Activated CD4-positive, alpha-beta memory T cell treated with anti-CD3 and anti-CD28 coated beads for 36 hours (primary cell): Measurements from ENCODE around the gene CABLES2. TPM values are rescaled to one million over a fixed set of nuclear protein-coding genes. Genes with fewer than 3 reads are reported as not detected.

ENCODE experiments used
- CTCF ChIA-PET: fragments of 350-600 bp; sonication (Branson Sonifier 250); formaldehyde crosslinking; loops from one replicate; lab custom pipeline; 2021; ENCODE audit warnings: antibody characterized with exemption, inconsistent platforms; lab: Charles Lee
- POLR2A ChIA-PET: fragments of 350-600 bp; sonication (Branson Sonifier 250); formaldehyde crosslinking; loops from one replicate; lab custom pipeline; 2021; ENCODE audit warnings: antibody characterized with exemption; lab: Charles Lee
- DNase-seq: peaks from one replicate; pipeline ENCODE4 v3.0.0-alpha.2; 2020
- H3K27ac Mint-ChIP-seq: one replicate; pipeline ENCODE4 v1.8.0; 2021; ENCODE audit warnings: mixed read lengths
- H3K27me3 Mint-ChIP-seq: one replicate; pipeline ENCODE4 v1.8.0; 2021; ENCODE audit warnings: mixed read lengths
- H3K36me3 Mint-ChIP-seq: one replicate; pipeline ENCODE4 v1.8.0; 2021; ENCODE audit warnings: mixed read lengths
- H3K4me1 Mint-ChIP-seq: one replicate; pipeline ENCODE4 v1.8.0; 2021; ENCODE audit warnings: low read depth, mixed read lengths
- H3K4me3 Mint-ChIP-seq: one replicate; pipeline ENCODE4 v1.8.0; 2021; ENCODE audit warnings: mild to moderate bottlenecking, mixed read lengths
- H3K9me3 Mint-ChIP-seq: one replicate; pipeline ENCODE4 v1.8.0; 2021; ENCODE audit warnings: mixed read lengths
- intact Hi-C: fragments of 100-400 bp; cut with micrococcal nuclease; formaldehyde crosslinking; loops from one replicate; pipeline ENCODE4 v1.15.1; 2023
- total RNA-seq, 2 experiments: library from RNA; stranded (reverse); gene quantifications; one replicate each; pipeline ENCODE4 v1.2.3, GENCODE V29; 2021

The CABLES2 gene
- total RNA-seq, 2 experiments from 2014 or later, result 7.8 to 8.2 TPM

- peaks cover 12% of the 10 kb centered on the region for H3K36me3 Mint-ChIP-seq
- ChIA-PET CTCF (no interaction called here), POLR2A (no interaction called here)
- H3K4me3 Mint-ChIP-seq, result no peak overlapping the region
- no peaks in the 10 kb centered on the region for H3K4me1 Mint-ChIP-seq
- no peaks in the 10 kb centered on the region for H3K27me3 Mint-ChIP-seq
- intact Hi-C loops, result no loop called here
- H3K9me3 Mint-ChIP-seq, result no peaks in the 10 kb centered on the region
- DNase-seq, result no peak
- H3K27ac Mint-ChIP-seq, result no peak overlapping the region
These were observed 11.5 kb downstream of the CABLES2 start for GRCh38 chr20:62395311-62396242.

DNA sequence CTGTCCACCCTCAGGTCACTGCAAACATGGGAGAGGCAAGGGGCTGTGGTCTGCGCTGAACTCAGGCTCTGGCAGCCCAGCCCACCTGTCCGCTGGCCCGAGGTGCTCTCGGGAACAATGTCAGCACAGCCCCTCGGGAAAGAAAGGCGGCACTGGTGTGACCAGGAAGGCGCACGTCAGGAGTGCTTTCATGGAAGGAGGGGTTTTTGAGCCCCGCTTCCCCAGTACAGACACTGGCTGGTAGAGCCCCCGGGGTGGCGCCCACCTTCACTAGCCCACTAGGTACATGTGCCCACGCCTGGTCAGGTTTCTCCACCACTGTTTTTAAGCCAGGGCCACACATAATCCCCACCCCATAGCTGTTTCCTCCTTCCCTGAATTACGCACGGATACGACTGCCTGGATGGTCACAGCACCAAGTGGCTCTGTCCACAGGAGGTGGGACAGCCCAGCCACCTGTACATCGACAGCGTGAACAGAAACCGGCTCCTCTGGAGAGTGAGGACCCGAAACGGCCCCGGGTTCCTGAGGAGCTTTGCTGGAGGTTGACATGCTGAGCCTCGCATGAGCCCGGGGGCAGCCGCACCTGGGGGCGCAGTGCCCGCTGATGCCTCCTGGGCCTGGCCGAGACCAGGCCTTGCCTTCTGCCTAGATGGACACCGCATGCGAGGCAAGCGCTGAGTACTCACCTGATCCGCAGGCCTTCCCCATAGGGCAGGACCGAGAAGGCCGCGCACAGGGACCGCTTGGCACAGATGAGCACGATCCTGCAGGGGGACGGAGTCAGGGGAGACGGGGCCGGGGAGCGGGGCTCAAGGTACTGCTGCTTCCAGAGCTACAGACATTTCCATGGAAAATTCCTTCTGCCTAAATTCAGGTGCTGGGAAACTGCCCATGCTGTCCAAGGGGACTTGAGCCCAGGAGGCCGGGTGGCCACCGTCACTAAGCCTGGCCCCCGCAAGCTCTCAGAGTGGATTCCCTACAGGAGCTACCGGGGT lies 12.5 kb downstream of the CABLES2 start:
- Mint-ChIP-seq H3K4me1 (no peaks in the 10 kb centered on the region), H3K9me3 (no peaks in the 10 kb centered on the region), H3K4me3 (no peak overlapping the region), H3K27ac (no peak overlapping the region), H3K27me3 (no peaks in the 10 kb centered on the region), H3K36me3 (peaks cover 19% of the 10 kb centered on the region)
- ChIA-PET CTCF (no interaction called here), POLR2A (no interaction called here)
- intact Hi-C loops, result no loop called here
- DNase-seq, result no peak

GRCh38 chr20:62393830-62394229 lies 13.3 kb downstream of the CABLES2 start:
- CTCF ChIA-PET, result no interaction called here
- peaks cover 5% of the 10 kb centered on the region for H3K4me1 Mint-ChIP-seq
- DNase-seq, result no peak
- H3K9me3 Mint-ChIP-seq, result no peaks in the 10 kb centered on the region
- no peak overlapping the region for H3K27ac Mint-ChIP-seq
- no peaks in the 10 kb centered on the region for H3K27me3 Mint-ChIP-seq
- POLR2A ChIA-PET, result no interaction called here
- H3K36me3 Mint-ChIP-seq, result peaks cover 27% of the 10 kb centered on the region
- intact Hi-C loops, result no loop called here
- H3K4me3 Mint-ChIP-seq, result no peak overlapping the region

GRCh38 chr20:62393335-62393665 lies 13.8 kb downstream of the CABLES2 start:
- H3K4me1 Mint-ChIP-seq, result peaks cover 11% of the 10 kb centered on the region
- ChIA-PET CTCF (no interaction called here), POLR2A (no interaction called here)
- no peak for DNase-seq
- H3K27ac Mint-ChIP-seq, result no peak overlapping the region
- H3K36me3 Mint-ChIP-seq, result peaks cover 32% of the 10 kb centered on the region
- intact Hi-C loops, result no loop called here
- no peak overlapping the region for H3K4me3 Mint-ChIP-seq
- H3K27me3 Mint-ChIP-seq, result no peaks in the 10 kb centered on the region
- H3K9me3 Mint-ChIP-seq, result no peaks in the 10 kb centered on the region

DNA sequence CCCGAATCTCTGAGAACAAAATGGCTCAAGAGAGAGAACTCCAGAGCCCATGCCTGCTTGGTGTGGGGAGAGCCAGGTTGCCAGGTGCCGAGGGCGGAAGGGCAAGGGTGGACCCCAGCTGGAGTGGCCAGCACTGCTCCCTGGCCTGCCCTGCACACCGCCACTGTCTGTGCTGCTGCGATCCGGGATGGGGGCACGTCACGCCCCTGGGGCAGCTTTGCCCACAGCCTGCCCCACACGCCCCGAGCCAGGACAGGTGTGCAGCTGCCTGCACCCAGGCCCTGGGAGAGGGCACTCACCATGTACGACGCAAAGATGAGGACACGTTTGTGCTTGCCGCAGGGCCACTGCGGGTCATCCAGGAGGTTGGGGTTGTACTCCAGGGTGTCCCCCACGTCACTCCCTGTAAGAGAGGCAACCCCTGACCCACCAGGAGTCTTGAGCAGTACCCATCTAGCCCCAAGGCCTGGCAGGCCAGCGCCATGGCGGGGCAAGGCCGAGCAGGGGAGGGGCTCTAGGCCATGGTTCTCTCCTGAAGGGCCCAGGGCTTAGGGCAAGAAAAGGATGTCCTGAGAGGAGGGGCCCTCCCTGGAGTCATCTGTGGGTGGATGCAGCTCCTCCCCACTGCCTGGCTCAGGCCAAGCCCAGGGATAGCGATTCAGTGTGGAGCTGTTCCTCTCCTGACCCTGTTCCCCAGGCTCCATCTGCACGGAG lies 14.3 kb downstream of the CABLES2 start:
- DNase-seq, result no peak
- Mint-ChIP-seq H3K4me3 (no peak overlapping the region), H3K27ac (no peak overlapping the region), H3K4me1 (peaks cover 16% of the 10 kb centered on the region), H3K27me3 (no peaks in the 10 kb centered on the region), H3K9me3 (no peaks in the 10 kb centered on the region), H3K36me3 (peaks cover 37% of the 10 kb centered on the region)
- CTCF ChIA-PET, result no interaction called here
- intact Hi-C loops, result no loop called here
- POLR2A ChIA-PET, result no interaction called here

GRCh38 chr20:62392077-62392418 lies 15.0 kb downstream of the CABLES2 start:
- no peak overlapping the region for H3K4me3 Mint-ChIP-seq
- CTCF ChIA-PET, result interaction anchor here (1.8 kb wide), 1 partner anchor 9 kb away, joined by 7 read pairs; no protein-coding TSS in a partner anchor
- H3K9me3 Mint-ChIP-seq, result no peaks in the 10 kb centered on the region
- no peak for DNase-seq
- H3K27ac Mint-ChIP-seq, result no peak overlapping the region
- peaks cover 38% of the 10 kb centered on the region for H3K36me3 Mint-ChIP-seq
- POLR2A ChIA-PET, result no interaction called here
- H3K27me3 Mint-ChIP-seq, result no peaks in the 10 kb centered on the region
- peaks cover 18% of the 10 kb centered on the region for H3K4me1 Mint-ChIP-seq
- intact Hi-C loops, result no loop called here

DNA sequence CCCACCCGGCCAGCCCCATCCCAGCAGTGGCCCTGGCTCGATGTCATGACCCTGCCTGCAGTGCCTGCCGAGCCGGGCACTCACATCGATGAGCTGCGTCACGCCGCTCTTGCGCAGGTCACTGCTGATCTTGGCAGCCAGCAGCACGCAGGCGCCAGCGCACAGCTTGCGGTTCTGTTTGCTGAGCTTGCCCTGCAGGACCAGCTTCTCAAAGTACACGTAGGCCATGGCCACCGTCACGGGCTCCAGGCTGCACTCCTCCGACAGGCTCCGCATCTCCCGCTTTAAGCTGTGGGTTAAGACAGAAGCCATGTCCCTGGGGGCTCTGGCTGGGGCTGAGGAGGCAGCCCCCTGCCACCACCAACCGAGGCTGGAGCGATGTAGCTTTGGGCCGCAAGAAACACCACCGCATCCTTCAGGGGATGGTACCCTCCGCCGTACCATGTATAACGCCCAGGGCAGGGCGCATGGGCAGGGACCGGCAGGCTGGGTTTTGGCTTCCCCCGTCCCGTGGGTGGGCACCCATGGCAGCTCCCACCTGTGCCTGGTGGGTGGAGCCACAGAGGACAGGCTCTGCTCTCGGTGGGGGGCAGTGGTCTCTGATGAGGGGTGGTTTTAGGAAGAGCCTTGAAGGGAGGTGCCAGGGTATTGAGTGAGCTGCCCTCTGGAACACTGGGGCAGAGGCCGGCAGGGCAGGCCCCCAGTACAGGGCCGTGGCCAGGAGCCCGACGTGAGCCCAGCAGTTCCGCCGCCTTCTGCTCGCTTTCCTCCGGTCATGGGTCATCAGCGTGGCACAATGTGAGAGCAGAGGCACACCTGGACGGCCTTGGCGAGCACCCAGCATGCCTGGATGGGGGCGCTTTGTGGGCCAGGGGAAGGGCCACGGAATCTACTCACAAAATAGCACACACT lies 15.7 kb downstream of the CABLES2 start:
- no peak overlapping the region for H3K4me3 Mint-ChIP-seq
- no peaks in the 10 kb centered on the region for H3K9me3 Mint-ChIP-seq
- peaks cover 41% of the 10 kb centered on the region for H3K36me3 Mint-ChIP-seq
- no peaks in the 10 kb centered on the region for H3K27me3 Mint-ChIP-seq
- intact Hi-C loops, result no loop called here
- CTCF ChIA-PET, result interaction anchor here (1.8 kb wide), 1 partner anchor 9 kb away, joined by 7 read pairs; no protein-coding TSS in a partner anchor
- no peak for DNase-seq
- POLR2A ChIA-PET, result interaction anchor here (0.9 to 1.6 kb wide), 3 partner anchors 14 to 265 kb away, joined by 3 to 4 read pairs (median 3); partner anchors contain the start of gene SLCO4A1
- H3K4me1 Mint-ChIP-seq, result peaks cover 18% of the 10 kb centered on the region
- H3K27ac Mint-ChIP-seq, result no peak overlapping the region

- CTCF ChIA-PET, result interaction anchor here (1.8 kb wide), 1 partner anchor 8 kb away, joined by 7 read pairs; no protein-coding TSS in a partner anchor
- Mint-ChIP-seq H3K9me3 (no peaks in the 10 kb centered on the region), H3K27ac (peak overlapping the region; percentile 45), H3K4me3 (no peak overlapping the region), H3K4me1 (peaks cover 21% of the 10 kb centered on the region), H3K27me3 (no peaks in the 10 kb centered on the region), H3K36me3 (peaks cover 41% of the 10 kb centered on the region)
- POLR2A ChIA-PET, result interaction anchor here (0.9 to 1.6 kb wide), 3 partner anchors 15 to 264 kb away, joined by 3 to 4 read pairs (median 3); partner anchors contain the start of gene SLCO4A1
- intact Hi-C loops, result no loop called here
- DNase-seq, result no peak
These were observed 16.5 kb downstream of the CABLES2 start for GRCh38 chr20:62390317-62391164.

DNA sequence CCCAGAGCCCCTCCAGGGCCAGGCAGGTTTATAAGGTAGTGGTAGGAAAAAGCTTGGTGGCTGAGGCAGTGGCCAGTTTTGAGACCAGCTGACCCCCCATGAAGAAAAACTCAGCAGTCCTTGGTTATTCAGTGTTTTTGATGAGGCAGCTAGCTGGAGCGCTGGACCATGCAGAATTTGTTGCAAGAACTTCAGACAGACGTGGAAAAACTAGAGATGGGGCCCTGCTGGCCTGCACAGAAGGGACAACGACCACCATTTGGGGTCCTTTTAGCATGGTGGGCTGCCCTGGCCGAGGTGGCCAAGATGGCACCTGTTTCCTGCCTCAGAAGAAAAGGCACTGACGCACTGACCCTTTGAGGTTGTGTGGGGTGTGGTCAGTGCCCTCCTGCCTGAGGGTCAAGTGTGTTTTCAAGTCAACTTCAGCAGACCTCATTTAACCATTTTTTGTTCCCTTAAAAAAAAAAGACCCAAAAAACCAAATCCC lies 17.4 kb downstream of the CABLES2 start:
- Mint-ChIP-seq H3K36me3 (peaks cover 41% of the 10 kb centered on the region), H3K4me1 (peaks cover 29% of the 10 kb centered on the region), H3K27ac (no peak overlapping the region), H3K27me3 (no peaks in the 10 kb centered on the region), H3K4me3 (no peak overlapping the region), H3K9me3 (no peaks in the 10 kb centered on the region)
- intact Hi-C loops, result loop anchor here (5.0 kb wide), 2 partner anchors 152 to 247 kb away; partner anchors contain the start of genes OSBPL2, PSMA7 and SS18L1
- POLR2A ChIA-PET, result no interaction called here
- CTCF ChIA-PET, result interaction anchor here (0.6 kb wide), 1 partner anchor 21 kb away, joined by 3 read pairs; no protein-coding TSS in a partner anchor
- no peak for DNase-seq
